Measurements from ENCODE around the gene OARD1.

GRCh38 chr6:41037107-41037900 lies 34.9 kb downstream of the OARD1 start:
- TF ChIP-seq CTCF (IDR thresholded peaks at IDR 0.05) (no peak), POLR2A (IDR thresholded peaks at IDR 0.05; ENCODE audit: low read depth) (no peak)

All from esophagus muscularis mucosa (tissue), 3 donors.